Stimulated activated CD8-positive, alpha-beta memory T cell treated with anti-CD3 and anti-CD28 coated beads, Interleukin-7, amount 100 ng/mL, for 1 hour (primary cell): ENCODE results near the gene CD34.

Source experiments
- DNase-seq, 2 donors: peaks; one replicate each; pipeline ENCODE4 v3.0.0-alpha.2; 2020; ENCODE audit warnings: low read depth in 2 of 2

CD34 gene

GRCh38 chr1:207854001-207854400 lies 56.9 kb downstream of the CD34 start:
- no peak for DNase-seq

GRCh38 chr1:207853372-207853757 lies 57.6 kb downstream of the CD34 start:
- DNase-seq: no peak

GRCh38 chr1:207852576-207853371 lies 58.2 kb downstream of the CD34 start:
- no peak for DNase-seq

GRCh38 chr1:207851696-207852095 lies 59.2 kb downstream of the CD34 start:
- DNase-seq: no peak

- no peak for DNase-seq
Observed at GRCh38 chr1:207850621-207851407, 60.1 kb downstream of the CD34 start.

- DNase-seq: no peak
Observed at GRCh38 chr1:207849646-207850045, 61.3 kb downstream of the CD34 start.

GRCh38 chr1:207849016-207849415 lies 61.9 kb downstream of the CD34 start:
- DNase-seq: no peak

GRCh38 chr1:207848234-207848633 lies 62.7 kb downstream of the CD34 start:
- DNase-seq: no peak

GRCh38 chr1:207847116-207847515 lies 63.8 kb downstream of the CD34 start:
- DNase-seq: no peak

- no peak for DNase-seq
Observed at GRCh38 chr1:207845109-207845508, 65.8 kb downstream of the CD34 start.

GRCh38 chr1:207844371-207844770 lies 66.6 kb downstream of the CD34 start:
- no peak for DNase-seq

GRCh38 chr1:207842506-207842905 lies 68.4 kb downstream of the CD34 start:
- no peak for DNase-seq

GRCh38 chr1:207841901-207842300 lies 69.0 kb downstream of the CD34 start:
- no peak for DNase-seq

GRCh38 chr1:207841293-207841692 lies 69.6 kb downstream of the CD34 start:
- DNase-seq: no peak

- DNase-seq: no peak
Observed at GRCh38 chr1:207840380-207840779, 70.5 kb downstream of the CD34 start.

- DNase-seq: no peak
Observed at GRCh38 chr1:207839083-207839413, 71.9 kb downstream of the CD34 start.

- DNase-seq: no peak
Observed at GRCh38 chr1:207838156-207839082, 72.5 kb downstream of the CD34 start.

- no peak for DNase-seq
Observed at GRCh38 chr1:207837673-207838072, 73.3 kb downstream of the CD34 start.

- no peak for DNase-seq
Observed at GRCh38 chr1:207836591-207837347, 74.2 kb downstream of the CD34 start.

GRCh38 chr1:207835958-207836357 lies 75.0 kb downstream of the CD34 start:
- DNase-seq: no peak

GRCh38 chr1:207833956-207834660 lies 76.8 kb downstream of the CD34 start:
- DNase-seq: no peak
